ENCODE data around the gene PKNOX2.

PKNOX2 gene

DNA sequence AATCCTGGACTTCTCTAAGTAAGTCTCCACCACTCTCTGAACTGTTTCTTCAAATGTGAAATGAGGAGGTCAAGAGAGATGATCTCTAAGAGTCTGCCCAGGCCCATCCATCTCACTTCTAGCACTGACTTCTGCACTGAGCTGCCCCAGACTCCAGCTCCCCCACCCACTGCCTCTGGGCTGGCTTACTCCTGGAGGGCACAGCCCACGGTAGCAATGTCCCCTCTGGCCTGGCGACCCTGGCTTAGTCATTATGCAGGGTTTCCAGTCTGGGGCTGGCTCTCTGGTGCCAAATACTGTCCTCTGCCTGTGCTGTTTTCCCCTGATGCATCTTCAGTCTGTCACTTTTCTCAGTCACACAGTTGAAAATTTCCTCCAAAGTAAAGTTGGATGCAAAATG lies 60.9 kb downstream of the PKNOX2 start:
- WGBS: 82% methylated on average over 2 of the region's 2 CpGs
- Histone ChIP-seq H3K9ac (ENCODE audit: low read depth, low read length) (no peak overlapping the region), H3K4me3 (ENCODE audit: low read length) (no peak overlapping the region), H3K27ac (ENCODE audit: low read depth, low read length) (no peak overlapping the region), H3K27me3 (ENCODE audit: insufficient read depth, low read length) (no peaks in the 10 kb centered on the region), H3K4me1 (ENCODE audit: insufficient read depth, low read length) (peaks cover 35% of the 10 kb centered on the region), H3K9me3 (ENCODE audit: insufficient read depth, low read depth, low read length) (no peaks in the 10 kb centered on the region), H3K36me3 (ENCODE audit: insufficient read depth, low read length) (no peaks in the 10 kb centered on the region)

- Histone ChIP-seq H3K27me3 (ENCODE audit: insufficient read depth, low read length) (no peaks in the 10 kb centered on the region), H3K4me1 (ENCODE audit: insufficient read depth, low read length) (peaks cover 35% of the 10 kb centered on the region), H3K27ac (ENCODE audit: low read depth, low read length) (no peak overlapping the region), H3K4me3 (ENCODE audit: low read length) (no peak overlapping the region), H3K9ac (ENCODE audit: low read depth, low read length) (no peak overlapping the region), H3K9me3 (ENCODE audit: insufficient read depth, low read depth, low read length) (no peaks in the 10 kb centered on the region), H3K36me3 (ENCODE audit: insufficient read depth, low read length) (no peaks in the 10 kb centered on the region)
- 80% methylated on average over 1 of the region's 2 CpGs for WGBS
These were observed 61.5 kb downstream of the PKNOX2 start for GRCh38 chr11:125226031-125226430.

- no peak overlapping the region for H3K9ac ChIP-seq (ENCODE audit: low read depth, low read length)
- H3K4me1 ChIP-seq (ENCODE audit: insufficient read depth, low read length): peaks cover 35% of the 10 kb centered on the region
- H3K27ac ChIP-seq (ENCODE audit: low read depth, low read length): no peak overlapping the region
- no peaks in the 10 kb centered on the region for H3K27me3 ChIP-seq (ENCODE audit: insufficient read depth, low read length)
- H3K9me3 ChIP-seq (ENCODE audit: insufficient read depth, low read depth, low read length): no peaks in the 10 kb centered on the region
- no peak overlapping the region for H3K4me3 ChIP-seq (ENCODE audit: low read length)
- H3K36me3 ChIP-seq (ENCODE audit: insufficient read depth, low read length): no peaks in the 10 kb centered on the region
- 92% methylated on average over 3 of the region's 4 CpGs for WGBS
These were observed 62.2 kb downstream of the PKNOX2 start for GRCh38 chr11:125226706-125227105.

DNA sequence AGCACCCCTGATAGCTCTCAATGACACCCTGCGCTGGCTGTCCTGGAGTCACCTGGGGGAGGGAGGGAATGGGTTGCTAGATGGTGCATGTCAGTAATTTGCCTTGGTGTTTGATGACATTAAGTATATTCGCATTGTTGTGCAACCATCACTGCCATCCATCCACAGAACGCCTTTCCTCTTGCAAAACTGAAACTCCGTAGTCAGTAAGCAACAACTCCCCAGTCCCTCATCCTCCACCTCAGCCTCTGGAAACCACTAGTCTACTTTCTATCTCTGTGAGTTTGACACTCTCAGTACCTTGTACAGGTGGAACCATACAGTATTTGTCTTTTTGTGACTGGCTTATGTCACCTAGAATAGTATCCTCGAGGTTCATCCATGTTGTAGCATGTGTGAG lies 62.6 kb downstream of the PKNOX2 start:
- Histone ChIP-seq H3K27ac (ENCODE audit: low read depth, low read length) (no peak overlapping the region), H3K9ac (ENCODE audit: low read depth, low read length) (no peak overlapping the region), H3K4me1 (ENCODE audit: insufficient read depth, low read length) (peaks cover 35% of the 10 kb centered on the region), H3K36me3 (ENCODE audit: insufficient read depth, low read length) (no peaks in the 10 kb centered on the region), H3K27me3 (ENCODE audit: insufficient read depth, low read length) (no peaks in the 10 kb centered on the region; the same call in 1 of the 2 replicates), H3K9me3 (ENCODE audit: insufficient read depth, low read depth, low read length) (no peaks in the 10 kb centered on the region), H3K4me3 (ENCODE audit: low read length) (no peak overlapping the region)
- 97% methylated on average over 5 of the region's 5 CpGs for WGBS

DNA sequence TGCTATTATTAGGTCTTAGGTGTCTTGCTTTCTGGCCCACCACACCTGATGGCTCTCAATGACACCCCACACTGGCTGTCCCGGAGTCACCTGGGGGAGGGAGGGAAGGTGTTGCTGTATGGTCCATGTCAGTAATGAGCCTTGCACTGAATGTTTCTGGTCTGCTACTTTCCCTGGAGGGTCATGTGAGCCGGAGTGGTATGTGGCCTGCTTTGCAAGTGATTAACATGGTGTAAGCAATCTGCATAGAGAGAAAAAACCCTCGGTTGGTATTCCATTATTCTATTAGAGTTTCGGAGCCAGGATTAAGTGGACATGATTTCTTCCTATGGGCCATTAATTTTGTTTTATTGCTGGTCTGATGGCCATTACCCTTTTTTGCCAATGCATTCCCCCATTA lies 63.9 kb downstream of the PKNOX2 start:
- WGBS: 56% methylated on average over 4 of the region's 4 CpGs
- Histone ChIP-seq H3K27ac (ENCODE audit: low read depth, low read length) (no peak overlapping the region), H3K4me3 (ENCODE audit: low read length) (no peak overlapping the region), H3K4me1 (ENCODE audit: insufficient read depth, low read length) (peaks cover 35% of the 10 kb centered on the region), H3K9me3 (ENCODE audit: insufficient read depth, low read depth, low read length) (no peaks in the 10 kb centered on the region), H3K9ac (ENCODE audit: low read depth, low read length) (no peak overlapping the region), H3K27me3 (ENCODE audit: insufficient read depth, low read length) (peaks cover 3% of the 10 kb centered on the region; the same call in 1 of the 2 replicates), H3K36me3 (ENCODE audit: insufficient read depth, low read length) (no peaks in the 10 kb centered on the region)

DNA sequence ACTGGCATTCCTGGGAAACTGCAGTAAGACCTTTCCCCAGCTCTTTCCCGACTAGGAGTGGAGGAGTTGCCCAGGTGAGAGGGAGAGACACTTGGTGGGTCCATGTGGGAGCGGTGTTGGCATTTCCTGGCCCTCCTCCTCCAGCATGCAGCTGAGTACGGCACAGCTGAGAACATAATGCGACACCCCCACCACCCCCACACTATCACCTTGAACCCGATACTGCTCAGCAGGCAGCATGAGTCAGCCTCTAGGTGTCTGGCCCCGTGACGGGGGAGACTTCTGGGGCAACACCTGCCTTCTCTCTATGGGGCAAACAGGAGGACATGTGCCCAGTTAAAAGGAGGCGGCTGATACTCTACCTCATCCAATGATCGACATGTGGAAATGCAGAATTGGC lies 64.4 kb downstream of the PKNOX2 start:
- Histone ChIP-seq H3K27me3 (ENCODE audit: insufficient read depth, low read length) (peaks cover 3% of the 10 kb centered on the region; the same call in 1 of the 2 replicates), H3K36me3 (ENCODE audit: insufficient read depth, low read length) (no peaks in the 10 kb centered on the region), H3K9me3 (ENCODE audit: insufficient read depth, low read depth, low read length) (no peaks in the 10 kb centered on the region), H3K4me3 (ENCODE audit: low read length) (no peak overlapping the region), H3K4me1 (ENCODE audit: insufficient read depth, low read length) (peaks cover 34% of the 10 kb centered on the region), H3K9ac (ENCODE audit: low read depth, low read length) (no peak overlapping the region), H3K27ac (ENCODE audit: low read depth, low read length) (no peak overlapping the region)
- 45% methylated on average over 9 of the region's 9 CpGs for WGBS

DNA sequence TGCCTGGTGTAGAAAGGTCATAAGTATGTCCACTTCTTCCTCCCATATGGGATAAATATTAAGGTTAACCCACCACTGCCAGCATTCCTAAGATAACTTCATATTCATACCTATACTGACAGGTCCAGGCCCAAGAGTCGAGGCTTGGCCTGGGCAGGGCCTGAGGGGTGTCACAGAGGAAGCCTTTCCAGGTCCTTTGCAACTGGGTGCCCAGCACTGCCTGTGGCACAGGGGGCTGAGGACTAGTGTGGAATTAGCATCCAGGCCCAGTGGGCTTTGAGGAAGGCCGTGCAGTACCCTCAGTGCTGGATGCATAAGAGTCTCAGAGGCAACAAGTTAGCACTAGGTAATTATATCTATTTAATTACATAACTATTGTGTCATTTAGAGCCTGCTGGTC lies 65.4 kb downstream of the PKNOX2 start:
- H3K9me3 ChIP-seq (ENCODE audit: insufficient read depth, low read depth, low read length): no peaks in the 10 kb centered on the region
- H3K9ac ChIP-seq (ENCODE audit: low read depth, low read length): no peak overlapping the region
- no peak overlapping the region for H3K27ac ChIP-seq (ENCODE audit: low read depth, low read length)
- no peak overlapping the region for H3K4me3 ChIP-seq (ENCODE audit: low read length)
- H3K36me3 ChIP-seq (ENCODE audit: insufficient read depth, low read length): no peaks in the 10 kb centered on the region
- peaks cover 3% of the 10 kb centered on the region; the same call in 1 of the 2 replicates for H3K27me3 ChIP-seq (ENCODE audit: insufficient read depth, low read length)
- 91% methylated on average over 2 of the region's 2 CpGs for whole genome bisulfite sequencing
- H3K4me1 ChIP-seq (ENCODE audit: insufficient read depth, low read length): peaks cover 27% of the 10 kb centered on the region

DNA sequence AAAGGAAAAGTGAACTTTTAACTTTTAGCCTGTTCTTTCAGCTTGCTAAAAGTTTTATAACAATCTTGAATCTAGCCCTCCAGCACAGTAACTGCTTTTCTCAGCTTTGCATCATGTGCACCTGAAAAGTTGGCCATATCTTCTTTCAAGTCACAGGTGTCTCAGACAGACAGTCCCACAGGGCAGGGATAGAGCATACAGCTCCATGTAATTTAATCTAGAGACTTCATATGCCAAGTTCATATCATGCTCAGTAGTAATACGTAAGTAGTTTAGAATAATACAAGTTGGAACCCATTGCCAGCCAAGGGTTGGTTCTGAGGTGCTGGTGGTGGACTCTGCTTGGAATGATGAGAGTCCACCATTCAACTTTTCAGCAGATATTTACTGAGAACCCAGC lies 68.6 kb downstream of the PKNOX2 start:
- Histone ChIP-seq H3K9ac (ENCODE audit: low read depth, low read length) (no peak overlapping the region), H3K27me3 (ENCODE audit: insufficient read depth, low read length) (peaks cover 6% of the 10 kb centered on the region; the same call in 1 of the 2 replicates), H3K36me3 (ENCODE audit: insufficient read depth, low read length) (no peaks in the 10 kb centered on the region), H3K27ac (ENCODE audit: low read depth, low read length) (no peak overlapping the region), H3K4me3 (ENCODE audit: low read length) (no peak overlapping the region), H3K9me3 (ENCODE audit: insufficient read depth, low read depth, low read length) (no peaks in the 10 kb centered on the region), H3K4me1 (ENCODE audit: insufficient read depth, low read length) (peaks cover 21% of the 10 kb centered on the region)
- 100% methylated on average over 1 of the region's 1 CpG for WGBS

GRCh38 chr11:125233736-125234275 lies 69.3 kb downstream of the PKNOX2 start:
- H3K27me3 ChIP-seq (ENCODE audit: insufficient read depth, low read length): peaks cover 6% of the 10 kb centered on the region; the same call in 1 of the 2 replicates
- no peak overlapping the region for H3K9ac ChIP-seq (ENCODE audit: low read depth, low read length)

GRCh38 chr11:125235071-125235471 lies 70.5 kb downstream of the PKNOX2 start:
- WGBS: 94% methylated on average over 5 of the region's 5 CpGs
- no peaks in the 10 kb centered on the region for H3K9me3 ChIP-seq (ENCODE audit: insufficient read depth, low read depth, low read length)
- H3K27ac ChIP-seq (ENCODE audit: low read depth, low read length): no peak overlapping the region
- peaks cover 6% of the 10 kb centered on the region; the same call in 1 of the 2 replicates for H3K27me3 ChIP-seq (ENCODE audit: insufficient read depth, low read length)
- no peak overlapping the region for H3K9ac ChIP-seq (ENCODE audit: low read depth, low read length)
- H3K4me1 ChIP-seq (ENCODE audit: insufficient read depth, low read length): peaks cover 15% of the 10 kb centered on the region
- H3K36me3 ChIP-seq (ENCODE audit: insufficient read depth, low read length): no peaks in the 10 kb centered on the region
- H3K4me3 ChIP-seq (ENCODE audit: low read length): no peak overlapping the region

More at GRCh38 chr11:125233736-125234275, 69.3 kb downstream of the PKNOX2 start:
- H3K4me1 ChIP-seq (ENCODE audit: insufficient read depth, low read length): peaks cover 15% of the 10 kb centered on the region
- no peak overlapping the region for H3K27ac ChIP-seq (ENCODE audit: low read depth, low read length)
- no peaks in the 10 kb centered on the region for H3K9me3 ChIP-seq (ENCODE audit: insufficient read depth, low read depth, low read length)
- no peak overlapping the region for H3K4me3 ChIP-seq (ENCODE audit: low read length)
- 84% methylated on average over 8 of the region's 8 CpGs for WGBS
- H3K36me3 ChIP-seq (ENCODE audit: insufficient read depth, low read length): no peaks in the 10 kb centered on the region

DNA sequence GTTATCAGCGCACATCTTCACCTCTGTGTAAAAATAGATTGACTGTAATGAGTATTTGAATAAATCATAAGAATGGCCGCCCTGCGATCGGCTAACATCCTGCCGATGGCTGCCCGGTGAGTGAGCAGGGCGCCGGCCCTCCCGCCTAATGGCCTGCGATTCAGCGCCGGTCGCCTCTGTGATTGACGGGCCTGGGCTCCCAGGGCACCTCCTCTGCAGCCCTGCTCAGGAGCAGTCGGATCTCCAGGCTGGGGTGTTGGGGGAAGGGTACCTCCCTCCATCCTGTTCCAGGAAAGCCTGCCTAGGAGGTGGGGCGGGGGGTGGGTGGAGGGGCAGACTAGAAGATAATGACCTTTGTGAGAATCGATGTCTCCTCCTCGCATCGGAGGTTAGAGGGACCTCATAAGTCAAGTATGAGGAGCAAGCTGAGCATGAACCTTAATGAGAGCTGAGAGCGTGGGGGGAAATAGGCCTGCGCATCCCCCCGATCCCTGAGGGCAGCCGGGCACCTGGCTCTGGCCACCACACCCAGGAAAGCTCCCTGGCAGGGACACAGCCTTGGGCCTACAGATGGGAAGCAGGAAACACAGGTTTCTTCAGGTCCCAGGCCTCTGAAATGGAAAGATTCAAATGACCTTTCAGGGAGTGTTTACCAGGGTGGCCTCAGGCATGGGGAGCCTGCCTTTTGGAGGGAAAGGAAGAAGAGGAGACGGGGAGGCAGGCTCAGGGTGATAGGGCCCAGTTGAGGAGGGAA lies 71.7 kb downstream of the PKNOX2 start:
- 78% methylated on average over 24 of the region's 24 CpGs for WGBS
- H3K9ac ChIP-seq (ENCODE audit: low read depth, low read length): no peak overlapping the region
- H3K36me3 ChIP-seq (ENCODE audit: insufficient read depth, low read length): no peaks in the 10 kb centered on the region
- no peaks in the 10 kb centered on the region for H3K9me3 ChIP-seq (ENCODE audit: insufficient read depth, low read depth, low read length)
- H3K4me1 ChIP-seq (ENCODE audit: insufficient read depth, low read length): peaks cover 22% of the 10 kb centered on the region
- H3K4me3 ChIP-seq (ENCODE audit: low read length): no peak overlapping the region
- H3K27ac ChIP-seq (ENCODE audit: low read depth, low read length): no peak overlapping the region
- peaks cover 6% of the 10 kb centered on the region; the same call in 1 of the 2 replicates for H3K27me3 ChIP-seq (ENCODE audit: insufficient read depth, low read length)
